ENCODE results near the gene RASSF5. TPM values are rescaled to one million over a fixed set of nuclear protein-coding genes. Genes with fewer than 3 reads are reported as not detected.

Gene RASSF5
- total and polyA plus RNA-seq, 2 experiments from 2014 or later = 0.48 to 4.4 TPM

DNA sequence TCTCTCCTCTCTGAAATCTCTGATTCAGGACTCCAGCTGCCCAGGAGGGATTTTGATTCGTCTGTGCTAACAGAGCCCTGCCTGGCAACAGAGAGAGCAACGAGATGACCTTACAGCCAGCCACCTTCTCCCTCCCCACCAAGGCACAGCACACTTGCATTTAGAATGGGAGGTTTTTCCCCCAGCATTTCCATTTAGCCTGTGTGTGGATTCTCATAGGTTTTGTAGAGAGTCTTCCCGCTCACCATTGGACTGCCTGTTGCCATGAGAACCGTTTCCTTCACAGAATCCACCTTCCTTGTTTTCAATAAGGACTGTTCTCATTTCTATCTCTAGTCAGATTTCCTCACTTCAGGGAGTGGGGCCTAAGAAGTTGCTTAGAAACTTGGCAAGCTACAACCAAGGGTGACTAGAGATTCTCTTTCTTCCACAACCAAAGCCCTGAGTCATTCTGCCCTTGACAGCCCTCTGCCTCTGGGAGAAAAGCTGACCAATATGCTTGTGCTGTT is 42.8 kb upstream of the RASSF5 start:
- H3K4me1 Mint-ChIP-seq = peaks cover 34% of the 10 kb centered on the region

More for the DNA sequence above, 42.8 kb upstream of the RASSF5 start:
- H3K9me2 ChIP-seq (ENCODE audit: insufficient read depth) = no peaks in the 10 kb centered on the region
- no peaks in the 10 kb centered on the region for H3K9me3 Mint-ChIP-seq
- H3K4me2 ChIP-seq = no peak overlapping the region
- H3K4me1 ChIP-seq (ENCODE audit: insufficient read depth) = peaks cover 7% of the 10 kb centered on the region
- no peaks in the 10 kb centered on the region for H3K36me3 ChIP-seq (ENCODE audit: insufficient read depth)
- peaks cover 18% of the 10 kb centered on the region for H3K27me3 Mint-ChIP-seq (ENCODE audit: insufficient read depth, low read depth, poor library complexity)
- H3K79me2 ChIP-seq (replicated peaks; ENCODE audit: insufficient read depth) = no peaks in the 10 kb centered on the region
- no peaks in the 10 kb centered on the region for H3K36me3 Mint-ChIP-seq (ENCODE audit: low read depth)
- H4K20me1 ChIP-seq (replicated peaks; ENCODE audit: insufficient read depth) = no peaks in the 10 kb centered on the region; the same call in 1 of the 2 replicates
- ATAC-seq (no peak), DNase-seq (ENCODE audit: low spot score) (no peak)
- no peaks in the 10 kb centered on the region for H3F3A ChIP-seq (replicated peaks; ENCODE audit: low read depth)
- H3K27ac Mint-ChIP-seq = no peak overlapping the region; the same call in 1 of the 2 replicates
- no peaks in the 10 kb centered on the region for H3K27me3 ChIP-seq (ENCODE audit: insufficient read depth)
- no peak overlapping the region for H2AFZ ChIP-seq
- TF ChIP-seq REST (IDR thresholded peaks at IDR 0.05; ENCODE audit: unreplicated experiment) = no peak
- no peak for TF ChIP-seq ZNF462 (CRISPR knock-in tag; IDR thresholded peaks at IDR 0.05)
- no peak for TF ChIP-seq EZH2phosphoT487 (IDR thresholded peaks at IDR 0.05; ENCODE audit: unreplicated experiment)
- TF ChIP-seq POLR2AphosphoS5 (IDR thresholded peaks at IDR 0.05; ENCODE audit: low read depth) = no peak
- TF ChIP-seq ZNF331 (CRISPR knock-in tag; IDR thresholded peaks at IDR 0.05; ENCODE audit: low read depth) = no peak
- TF ChIP-seq CTCF (conservative IDR thresholded peaks at IDR 0.05; ENCODE audit: low read depth in 2 of 2) = no peak
- TF ChIP-seq JUNB (IDR thresholded peaks at IDR 0.05; ENCODE audit: unreplicated experiment) = no peak
- TF ChIP-seq STAT1 (IDR thresholded peaks at IDR 0.05; ENCODE audit: unreplicated experiment) = no peak
- no peak for TF ChIP-seq EZH2 (IDR thresholded peaks at IDR 0.05; ENCODE audit: low read depth, unreplicated experiment)
- TF ChIP-seq CREB1 (CRISPR knock-in tag; IDR thresholded peaks at IDR 0.05; ENCODE audit: low read depth) = no peak
- TF ChIP-seq, protein P1, sequence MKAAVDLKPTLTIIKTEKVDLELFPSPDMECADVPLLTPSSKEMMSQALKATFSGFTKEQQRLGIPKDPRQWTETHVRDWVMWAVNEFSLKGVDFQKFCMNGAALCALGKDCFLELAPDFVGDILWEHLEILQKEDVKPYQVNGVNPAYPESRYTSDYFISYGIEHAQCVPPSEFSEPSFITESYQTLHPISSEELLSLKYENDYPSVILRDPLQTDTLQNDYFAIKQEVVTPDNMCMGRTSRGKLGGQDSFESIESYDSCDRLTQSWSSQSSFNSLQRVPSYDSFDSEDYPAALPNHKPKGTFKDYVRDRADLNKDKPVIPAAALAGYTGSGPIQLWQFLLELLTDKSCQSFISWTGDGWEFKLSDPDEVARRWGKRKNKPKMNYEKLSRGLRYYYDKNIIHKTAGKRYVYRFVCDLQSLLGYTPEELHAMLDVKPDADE (IDR thresholded peaks at IDR 0.05) = no peak
- TF ChIP-seq NANOG (IDR thresholded peaks at IDR 0.05; ENCODE audit: borderline replicate concordance) = no peak
- TF ChIP-seq ZNF114 (CRISPR knock-in tag; IDR thresholded peaks at IDR 0.05) = no peak
- H3K27ac ChIP-seq (ENCODE audit: low read depth) = no peak overlapping the region
- no peak overlapping the region for H3K4me3 Mint-ChIP-seq
- H3K4me3 ChIP-seq = no peak overlapping the region
